ENCODE data around the gene MATR3. TPM values are rescaled to one million over a fixed set of nuclear protein-coding genes. Genes with fewer than 3 reads are reported as not detected.

Gene MATR3
- total and polyA plus RNA-seq, 2 of the 4 experiments (the other 2 are of a cell fraction), result 81.4 to 367 TPM

DNA sequence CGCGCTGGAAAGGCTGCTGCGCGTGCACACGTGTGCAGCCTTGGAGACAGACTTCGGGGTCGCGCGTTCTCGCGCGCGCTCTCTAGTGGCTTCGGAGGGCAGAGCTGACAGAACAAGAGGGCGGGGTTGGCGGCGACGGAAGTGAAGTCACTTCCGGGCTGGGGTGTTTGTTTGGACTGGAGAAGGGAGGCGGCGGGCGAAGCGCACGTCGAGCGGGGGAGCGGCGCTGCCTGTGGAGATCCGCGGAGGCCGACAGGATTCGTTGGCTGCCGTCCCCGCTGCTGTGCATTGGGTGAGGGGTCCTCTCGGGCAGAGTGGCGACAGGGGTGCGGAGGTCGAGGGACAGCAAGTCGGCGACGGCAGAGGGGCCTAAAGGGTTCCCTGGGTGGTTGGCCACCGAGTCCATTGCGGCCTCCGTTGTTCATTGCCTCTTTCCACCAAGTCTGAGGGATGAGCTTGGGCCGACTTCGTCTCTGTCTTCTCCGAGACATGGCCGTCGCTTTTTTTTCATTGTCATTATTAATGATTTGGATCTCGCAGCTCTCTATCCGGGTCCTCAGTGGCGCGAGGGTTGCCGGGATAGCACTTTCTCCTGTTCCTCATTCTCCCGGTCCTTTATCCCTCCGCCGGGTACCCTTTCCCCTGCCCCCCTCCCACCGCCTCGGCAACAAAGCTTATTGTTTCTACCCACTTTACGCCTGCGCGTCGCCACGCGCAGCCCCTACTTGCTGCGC, 48.3 kb downstream of the MATR3 start, which contains the start of gene PAIP2:
PAIP2 (plus strand) TSS at position 166 of the 734 bp plus-strand sequence. CDS start 21,931 bp downstream, outside the sequence.
- in situ Hi-C loops (cut with MboI; ENCODE audit: low sequenced_read_pairs) (no loop called here), intact Hi-C loops (cut with micrococcal nuclease) (no loop called here), dilution Hi-C loops (cut with HindIII; ENCODE audit: low sequenced_read_pairs, unreplicated experiment) (no loop called here)
- H2AK9ac ChIP-seq (replicated peaks; ENCODE audit: low read depth, low read length, poor library complexity), result peak within 1 kb of the TSS; percentile 100
- H3K4me2 ChIP-seq (ENCODE audit: low read depth, low read length), result peak within 1 kb of the TSS; percentile 91
- H3K9me3 ChIP-seq (ENCODE audit: control insufficient read depth, insufficient read depth, low read length), result no peaks in the 10 kb centered on the region
- peak within 1 kb of the TSS; percentile 92 for H3K4ac ChIP-seq (ENCODE audit: low read depth, low read length)
- peaks cover 0 to 42% of the 10 kb centered on the region in 2 experiments; a peak in 2 of 4 replicates for H3K79me1 ChIP-seq (ENCODE audit: low read depth in 1 of 2, low read length in 2 of 2)
- peak within 1 kb of the TSS; percentile 95 for H3K23ac ChIP-seq (ENCODE audit: low read depth, low read length)
- peak within 1 kb of the TSS; percentile 66 for H4K5ac ChIP-seq (ENCODE audit: low read depth, low read length)
- ChIA-PET CTCF (interaction anchor here (0.6 to 1.4 kb wide), 4 partner anchors 12 to 45 kb away, joined by 3 to 4 read pairs (median 4); no protein-coding TSS in a partner anchor), POLR2A (ENCODE audit: unreplicated experiment) (interaction anchor here (0.6 kb wide), 2 partner anchors 19 to 201 kb away, joined by 6 to 7 read pairs; no protein-coding TSS in a partner anchor)
- H2BK120ac ChIP-seq (ENCODE audit: low read depth, low read length), result peak within 1 kb of the TSS; percentile 29; the same call in 1 of the 2 replicates
- H2BK15ac ChIP-seq (ENCODE audit: low read depth, low read length), result peak within 1 kb of the TSS; percentile 13; the same call in 1 of the 3 replicates
- H2AFZ ChIP-seq (replicated peaks; ENCODE audit: low read length, poor library complexity), result peak within 1 kb of the TSS; percentile 96
- no peaks in the 10 kb centered on the region for H3K36me3 ChIP-seq (ENCODE audit: control insufficient read depth, insufficient read depth, low read length)
- H2BK5ac ChIP-seq (ENCODE audit: low read depth, low read length, poor library complexity, severe bottlenecking), result peak within 1 kb of the TSS; percentile 87
- no TSS peak for BruUV-seq (replicated peaks)
- no peak within 1 kb of the TSS for H2BK20ac ChIP-seq (ENCODE audit: low read depth, low read length)
- 1% methylated on average over 45 of the region's 66 CpGs; no CpG with 5 or more reads in 1 of the 2 experiments for WGBS, 2 experiments (ENCODE audit: extremely low coverage in 2 of 2, insufficient read length in 1 of 2)
- peak within 1 kb of the TSS; percentile 62 to 88 for H4K8ac ChIP-seq (ENCODE audit: low read depth in 2 of 2, low read length in 2 of 2)
- peak; percentile 75; the same call in 1 of the 2 replicates for TF ChIP-seq MAZ (IDR thresholded peaks at IDR 0.05; ENCODE audit: borderline replicate concordance, low read depth, low read length)
- no peak for TF ChIP-seq MAFK (IDR thresholded peaks at IDR 0.05; ENCODE audit: low read depth, low read length)
- peak; percentile 53 for TF ChIP-seq SMC3 (IDR thresholded peaks at IDR 0.05; ENCODE audit: low read depth, low read length)
- TF ChIP-seq BHLHE40 (IDR thresholded peaks at IDR 0.05; ENCODE audit: low read depth, low read length), result no peak; the same call in 1 of the 2 replicates
- TF ChIP-seq MXI1 (IDR thresholded peaks at IDR 0.05; ENCODE audit: borderline replicate concordance, low read depth, low read length), result peak; percentile 96; the same call in 1 of the 2 replicates
- peak; percentile 51 for TF ChIP-seq RAD21 (IDR thresholded peaks at IDR 0.05; ENCODE audit: low read length)
- TF ChIP-seq CEBPB (IDR thresholded peaks at IDR 0.05; ENCODE audit: low read depth, low read length), result no peak
- TF ChIP-seq, protein P1, sequence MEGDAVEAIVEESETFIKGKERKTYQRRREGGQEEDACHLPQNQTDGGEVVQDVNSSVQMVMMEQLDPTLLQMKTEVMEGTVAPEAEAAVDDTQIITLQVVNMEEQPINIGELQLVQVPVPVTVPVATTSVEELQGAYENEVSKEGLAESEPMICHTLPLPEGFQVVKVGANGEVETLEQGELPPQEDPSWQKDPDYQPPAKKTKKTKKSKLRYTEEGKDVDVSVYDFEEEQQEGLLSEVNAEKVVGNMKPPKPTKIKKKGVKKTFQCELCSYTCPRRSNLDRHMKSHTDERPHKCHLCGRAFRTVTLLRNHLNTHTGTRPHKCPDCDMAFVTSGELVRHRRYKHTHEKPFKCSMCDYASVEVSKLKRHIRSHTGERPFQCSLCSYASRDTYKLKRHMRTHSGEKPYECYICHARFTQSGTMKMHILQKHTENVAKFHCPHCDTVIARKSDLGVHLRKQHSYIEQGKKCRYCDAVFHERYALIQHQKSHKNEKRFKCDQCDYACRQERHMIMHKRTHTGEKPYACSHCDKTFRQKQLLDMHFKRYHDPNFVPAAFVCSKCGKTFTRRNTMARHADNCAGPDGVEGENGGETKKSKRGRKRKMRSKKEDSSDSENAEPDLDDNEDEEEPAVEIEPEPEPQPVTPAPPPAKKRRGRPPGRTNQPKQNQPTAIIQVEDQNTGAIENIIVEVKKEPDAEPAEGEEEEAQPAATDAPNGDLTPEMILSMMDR (conservative IDR thresholded peaks at IDR 0.05; ENCODE audit: low read depth, low read length), result peak; percentile 90
- TF ChIP-seq RFX5 (IDR thresholded peaks at IDR 0.05; ENCODE audit: low read depth, low read length), result no peak
- peak; percentile 95 for TF ChIP-seq POLR2A (IDR thresholded peaks at IDR 0.05; ENCODE audit: low read depth, low read length)
- no peak for TF ChIP-seq RCOR1 (IDR thresholded peaks at IDR 0.05; ENCODE audit: insufficient replicate concordance, low read length)
- TF ChIP-seq, protein P2, sequence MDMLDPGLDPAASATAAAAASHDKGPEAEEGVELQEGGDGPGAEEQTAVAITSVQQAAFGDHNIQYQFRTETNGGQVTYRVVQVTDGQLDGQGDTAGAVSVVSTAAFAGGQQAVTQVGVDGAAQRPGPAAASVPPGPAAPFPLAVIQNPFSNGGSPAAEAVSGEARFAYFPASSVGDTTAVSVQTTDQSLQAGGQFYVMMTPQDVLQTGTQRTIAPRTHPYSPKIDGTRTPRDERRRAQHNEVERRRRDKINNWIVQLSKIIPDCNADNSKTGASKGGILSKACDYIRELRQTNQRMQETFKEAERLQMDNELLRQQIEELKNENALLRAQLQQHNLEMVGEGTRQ (IDR thresholded peaks at IDR 0.05; ENCODE audit: low read depth, low read length), result peak; percentile 88
- peak; percentile 88; the same call in 1 of the 2 replicates for TF ChIP-seq CHD1 (IDR thresholded peaks at IDR 0.05; ENCODE audit: low read depth, low read length)
- peak within 1 kb of the TSS; percentile 96 for H3K14ac ChIP-seq (replicated peaks; ENCODE audit: low read depth, low read length)
- peak within 1 kb of the TSS; percentile 52 for H3K18ac ChIP-seq (ENCODE audit: low read depth, low read length)
- H4K20me1 ChIP-seq (ENCODE audit: insufficient read depth, low read length), result peaks cover 54% of the 10 kb centered on the region
- DNase-seq (peak; percentile 98), ATAC-seq (ENCODE audit: low read depth) (peak; percentile 90)
- no peaks in the 10 kb centered on the region for H3K27me3 ChIP-seq (ENCODE audit: control insufficient read depth, insufficient read depth, low read length)
- H3K9ac ChIP-seq (ENCODE audit: low read depth, low read length), result peak within 1 kb of the TSS; percentile 89
- H3K9me1 ChIP-seq (ENCODE audit: insufficient read depth, low read length), result peaks cover 8% of the 10 kb centered on the region; the same call in 1 of the 2 replicates
- peak within 1 kb of the TSS; percentile 76 for H3K4me3 ChIP-seq (ENCODE audit: insufficient read depth, low read depth, low read length)
- peak within 1 kb of the TSS; percentile 91 for H3K27ac ChIP-seq (ENCODE audit: insufficient read depth, low read length)
- peaks cover 3% of the 10 kb centered on the region for H3K4me1 ChIP-seq (ENCODE audit: control insufficient read depth, insufficient read depth, low read length)
- H2AK5ac ChIP-seq (ENCODE audit: low read depth, low read length), result peak within 1 kb of the TSS; percentile 90
- peak within 1 kb of the TSS; percentile 83 for H4K91ac ChIP-seq (ENCODE audit: insufficient read depth, low read depth, low read length)
- peak within 1 kb of the TSS; percentile 86 for H3K56ac ChIP-seq (ENCODE audit: extremely low read depth, insufficient read depth, low read length)

Data from IMR-90 (cell line).